Smooth muscle cell (in vitro differentiated cells): ENCODE data around the gene GRM7. TPM values are rescaled to one million over a fixed set of nuclear protein-coding genes. Genes with fewer than 3 reads are reported as not detected.

Source experiments
- DNase-seq: peaks from one replicate; lab custom pipeline; 2025; ENCODE audit not compliant: unreplicated experiment; lab: John Stamatoyannopoulos, UW
- H2AFZ ChIP-seq: fragments of 200-600 bp; sonication (generic); 2 replicates; pipeline ENCODE4 v1.6.0; 2016; ENCODE audit warnings: antibody characterized with exemption, low read depth, mild to moderate bottlenecking
- H3F3A ChIP-seq: fragments of 200-600 bp; sonication (generic); 2 replicates; pipeline ENCODE4 v1.6.0; 2017; ENCODE audit warnings: antibody characterized with exemption, low read depth
- H3K27ac ChIP-seq: fragments of 200-600 bp; sonication (generic); 2 replicates; pipeline ENCODE4 v1.5.1; 2016; ENCODE audit warnings: low read depth, mild to moderate bottlenecking
- H3K27me3 ChIP-seq: fragments of 200-600 bp; sonication (generic); 2 replicates; pipeline ENCODE4 v1.6.1; 2016; ENCODE audit warnings: low read depth, mild to moderate bottlenecking
- H3K36me3 ChIP-seq: fragments of 200-600 bp; sonication (generic); 2 replicates; pipeline ENCODE4 v1.5.1; 2016; ENCODE audit warnings: low read depth
- H3K4me1 ChIP-seq: fragments of 200-600 bp; sonication (generic); 2 replicates; pipeline ENCODE4 v1.5.1; 2016; ENCODE audit warnings: low read depth
- H3K4me2 ChIP-seq: fragments of 200-600 bp; sonication (generic); 2 replicates; pipeline ENCODE4 v1.6.0; 2016; ENCODE audit warnings: mild to moderate bottlenecking
- H3K4me3 ChIP-seq: fragments of 200-600 bp; sonication (generic); 2 replicates; pipeline ENCODE4 v1.5.1; 2016; ENCODE audit warnings: mild to moderate bottlenecking
- H3K79me2 ChIP-seq: fragments of 200-600 bp; sonication (generic); 2 replicates; pipeline ENCODE4 v1.6.0; 2016; ENCODE audit warnings: low read depth, mild to moderate bottlenecking
- H3K9ac ChIP-seq: fragments of 200-600 bp; sonication (generic); 2 replicates; pipeline ENCODE4 v1.6.0; 2016; ENCODE audit warnings: low read depth
- H3K9me3 ChIP-seq: fragments of 200-600 bp; sonication (generic); replicated peaks from 2 replicates; pipeline ENCODE4 v1.5.1; 2016; ENCODE audit warnings: low read depth
- H4K20me1 ChIP-seq: fragments of 200-600 bp; sonication (generic); 2 replicates; pipeline ENCODE4 v1.6.0; 2016; ENCODE audit warnings: low read depth
- CTCF ChIP-seq: fragments of 200-600 bp; sonication (generic); IDR thresholded peaks from 2 replicates; pipeline ENCODE4 v1.5.1; 2017; ENCODE audit warnings: borderline replicate concordance, mild to moderate bottlenecking, antibody characterized with exemption; ENCODE audit not compliant: insufficient read depth, poor library complexity, severe bottlenecking
- WGBS: methylation state at CpG from one replicate; pipeline ENCODE4 v1.1.7; 2016; ENCODE audit warnings: low lambda C conversion rate; 5-methylcytosine and 5-hydroxymethylcytosine counted together
- polyA plus RNA-seq: library from polyadenylated mRNA; unstranded; fragments of >200 nt; fragmentation: Nextera tagmentation; extraction: Ambion mirVana; gene quantifications from 2 replicates; pipeline ENCODE4 v1.2.1, GENCODE V29; 2016
- total RNA-seq: library from RNA; depleted of rRNA; stranded (reverse); fragments of >200 nt; gene quantifications from 2 replicates; pipeline ENCODE4 v1.2.3, GENCODE V29; 2014

Gene GRM7
- total and polyA plus RNA-seq, 2 experiments from 2014 or later = not detected

- Histone ChIP-seq H3F3A (no peaks in the 10 kb centered on the region), H3K27ac (no peak overlapping the region), H3K4me1 (no peaks in the 10 kb centered on the region), H3K27me3 (no peaks in the 10 kb centered on the region), H3K4me2 (no peak overlapping the region), H3K4me3 (no peak overlapping the region), H3K36me3 (no peaks in the 10 kb centered on the region), H3K79me2 (no peaks in the 10 kb centered on the region), H3K9ac (no peak overlapping the region), H2AFZ (no peak overlapping the region), H3K9me3 (no peaks in the 10 kb centered on the region), H4K20me1 (no peaks in the 10 kb centered on the region)
- no peak for DNase-seq
- 87% methylated on average over 1 of the region's 1 CpG for WGBS
- no peak for TF ChIP-seq CTCF
Observed at GRCh38 chr3:7421065-7421464, 560.1 kb downstream of the GRM7 start.

- Histone ChIP-seq H3K27ac (no peak overlapping the region), H3K79me2 (no peaks in the 10 kb centered on the region), H3F3A (no peaks in the 10 kb centered on the region), H4K20me1 (no peaks in the 10 kb centered on the region), H3K4me3 (no peak overlapping the region), H3K36me3 (no peaks in the 10 kb centered on the region), H2AFZ (no peak overlapping the region), H3K4me2 (no peak overlapping the region), H3K4me1 (no peaks in the 10 kb centered on the region), H3K27me3 (no peaks in the 10 kb centered on the region), H3K9ac (no peak overlapping the region), H3K9me3 (no peaks in the 10 kb centered on the region)
- no peak for TF ChIP-seq CTCF
- no peak for DNase-seq
- WGBS = 86% methylated on average over 2 of the region's 2 CpGs
Observed at GRCh38 chr3:7423036-7423435, 562.1 kb downstream of the GRM7 start.

GRCh38 chr3:7423995-7424394, 563.1 kb downstream of the GRM7 start:
- Histone ChIP-seq H3F3A (no peaks in the 10 kb centered on the region), H3K27me3 (no peaks in the 10 kb centered on the region), H3K9me3 (no peaks in the 10 kb centered on the region), H4K20me1 (no peaks in the 10 kb centered on the region), H3K79me2 (no peaks in the 10 kb centered on the region), H3K4me1 (no peaks in the 10 kb centered on the region), H3K4me2 (no peak overlapping the region), H3K4me3 (no peak overlapping the region), H3K36me3 (no peaks in the 10 kb centered on the region), H3K9ac (no peak overlapping the region), H2AFZ (no peak overlapping the region), H3K27ac (no peak overlapping the region)
- no peak for DNase-seq
- 54% methylated on average over 4 of the region's 4 CpGs for WGBS
- TF ChIP-seq CTCF = no peak

- DNase-seq = no peak
- H3K4me3 ChIP-seq = no peak overlapping the region
- no peaks in the 10 kb centered on the region for H4K20me1 ChIP-seq
- 96% methylated on average over 1 of the region's 1 CpG for WGBS
- no peak overlapping the region for H3K27ac ChIP-seq
- no peak overlapping the region for H2AFZ ChIP-seq
- H3K4me2 ChIP-seq = no peak overlapping the region
- H3K27me3 ChIP-seq = no peaks in the 10 kb centered on the region
- no peak for TF ChIP-seq CTCF
- no peaks in the 10 kb centered on the region for H3K9me3 ChIP-seq
- no peaks in the 10 kb centered on the region for H3F3A ChIP-seq
- H3K36me3 ChIP-seq = no peaks in the 10 kb centered on the region
- H3K79me2 ChIP-seq = no peaks in the 10 kb centered on the region
- no peaks in the 10 kb centered on the region for H3K4me1 ChIP-seq
- H3K9ac ChIP-seq = no peak overlapping the region
Observed at GRCh38 chr3:7428206-7428718, 567.3 kb downstream of the GRM7 start.
